Iris pigment epithelial cell (primary cell): ENCODE data around the gene ZDHHC18.
A peak's percentile ranks its signal among the peaks of the same experiment; 100 is the strongest.
"Not testable (repeated sequence)": the region's sequence is repeated elsewhere in the genome, so short reads cannot be mapped to it uniquely, and the experiment has no call there.

Experiments
- DNase-seq: peaks from one replicate; pipeline ENCODE4 v3.0.0-alpha.2; 2011; ENCODE audit warnings: low read depth

ZDHHC18 gene

DNA sequence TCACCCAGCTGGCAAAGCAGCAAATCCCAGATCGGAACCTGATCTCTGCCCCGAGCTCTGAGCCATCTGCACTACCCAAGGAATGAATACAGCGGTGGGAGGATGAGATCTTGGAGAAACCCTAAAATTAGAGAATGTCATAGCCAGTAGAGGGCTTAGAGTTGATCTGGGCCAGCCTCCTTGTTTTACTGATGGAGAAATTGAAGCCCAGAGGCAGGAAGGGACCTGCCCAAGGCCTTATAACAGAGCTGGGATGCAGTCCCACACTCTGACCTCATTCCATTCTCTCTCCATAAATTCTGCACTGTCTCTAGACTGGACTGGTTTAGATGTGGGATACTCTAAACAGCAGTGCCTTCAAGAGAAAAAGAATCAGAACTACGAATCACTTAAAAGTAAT is 31.7 kb downstream of the ZDHHC18 start:
- no peak for DNase-seq

DNA sequence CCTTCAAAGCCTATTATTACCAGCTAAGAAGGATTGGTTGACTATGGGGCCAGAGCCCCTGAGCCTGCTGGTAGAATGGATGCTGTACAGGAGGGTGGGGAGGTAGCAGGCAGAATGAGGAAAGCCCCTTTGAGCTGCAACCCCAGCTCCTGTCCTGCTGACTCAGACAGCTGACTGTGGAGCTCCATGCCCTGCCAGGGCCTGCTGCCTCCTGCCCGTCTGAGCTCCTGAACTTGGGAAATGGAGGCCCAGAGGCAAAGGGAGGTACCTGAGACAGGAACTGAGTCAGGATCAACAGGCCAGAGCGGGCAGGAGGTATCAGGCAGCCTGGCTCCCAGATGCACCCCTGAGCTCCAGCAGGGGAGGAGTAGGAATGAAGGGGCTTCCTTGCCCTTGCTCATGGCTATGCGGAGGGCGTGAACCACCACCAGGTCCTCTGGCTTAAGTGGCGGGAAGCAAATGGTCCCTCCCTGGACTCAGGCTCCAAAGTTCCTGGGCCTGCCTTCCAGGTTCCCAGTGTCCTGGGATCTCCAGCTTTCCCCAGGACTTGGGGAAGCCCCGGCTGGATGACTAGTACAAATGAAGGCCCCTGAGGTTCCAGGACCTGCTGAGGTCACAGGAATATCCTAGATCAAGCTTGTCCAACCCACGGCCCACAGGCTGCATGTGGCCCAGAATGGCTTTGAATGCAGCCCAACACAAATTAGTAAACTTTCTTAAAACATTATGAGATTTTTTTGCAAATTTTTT is 32.6 kb downstream of the ZDHHC18 start:
- no peak for DNase-seq

DNA sequence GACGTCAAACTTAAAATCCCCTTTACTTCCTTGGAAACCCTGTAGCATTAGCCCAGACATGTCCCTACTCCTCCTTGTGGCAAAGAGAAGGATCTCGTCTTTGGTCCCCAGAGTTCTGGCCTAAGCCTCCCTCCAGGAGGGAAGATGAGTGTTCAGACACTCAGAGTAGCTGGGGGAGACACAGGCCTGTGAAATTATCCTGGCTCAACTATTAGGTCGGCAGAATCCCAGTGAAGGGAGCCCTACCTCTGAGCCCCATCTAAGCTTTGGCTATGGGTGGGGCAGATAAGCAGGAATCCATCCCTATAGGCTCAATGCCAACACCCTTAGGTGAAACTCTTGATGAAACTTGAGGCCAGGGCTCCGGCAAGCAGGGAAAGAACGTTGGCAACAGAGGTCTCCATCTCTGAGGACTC is 34.8 kb downstream of the ZDHHC18 start:
- DNase-seq, result peak; percentile 36

DNA sequence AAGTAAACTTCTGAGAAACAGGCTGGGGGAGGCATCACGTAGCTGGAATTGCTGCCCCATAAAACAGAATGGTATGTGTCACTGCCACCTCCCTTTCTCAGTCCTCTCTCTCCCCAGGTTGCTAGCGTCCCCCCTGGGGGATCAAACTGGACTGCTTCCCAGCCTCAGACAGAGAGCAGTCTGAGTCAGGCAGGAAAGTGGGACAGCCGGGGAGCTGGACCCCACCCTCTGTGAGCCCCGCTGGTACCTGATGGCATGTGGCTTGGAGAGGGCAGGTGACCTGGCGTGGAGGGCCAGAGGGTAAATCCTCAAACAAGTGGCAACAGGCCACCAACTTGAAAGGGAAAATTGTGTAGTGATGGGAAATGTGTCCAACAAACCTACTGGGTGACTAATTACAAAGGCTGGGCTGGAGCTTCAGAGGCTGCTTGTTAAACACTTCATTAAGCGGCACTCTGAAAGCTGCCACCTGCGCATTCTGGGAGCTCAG is 35.4 kb downstream of the ZDHHC18 start:
- no peak for DNase-seq

DNA sequence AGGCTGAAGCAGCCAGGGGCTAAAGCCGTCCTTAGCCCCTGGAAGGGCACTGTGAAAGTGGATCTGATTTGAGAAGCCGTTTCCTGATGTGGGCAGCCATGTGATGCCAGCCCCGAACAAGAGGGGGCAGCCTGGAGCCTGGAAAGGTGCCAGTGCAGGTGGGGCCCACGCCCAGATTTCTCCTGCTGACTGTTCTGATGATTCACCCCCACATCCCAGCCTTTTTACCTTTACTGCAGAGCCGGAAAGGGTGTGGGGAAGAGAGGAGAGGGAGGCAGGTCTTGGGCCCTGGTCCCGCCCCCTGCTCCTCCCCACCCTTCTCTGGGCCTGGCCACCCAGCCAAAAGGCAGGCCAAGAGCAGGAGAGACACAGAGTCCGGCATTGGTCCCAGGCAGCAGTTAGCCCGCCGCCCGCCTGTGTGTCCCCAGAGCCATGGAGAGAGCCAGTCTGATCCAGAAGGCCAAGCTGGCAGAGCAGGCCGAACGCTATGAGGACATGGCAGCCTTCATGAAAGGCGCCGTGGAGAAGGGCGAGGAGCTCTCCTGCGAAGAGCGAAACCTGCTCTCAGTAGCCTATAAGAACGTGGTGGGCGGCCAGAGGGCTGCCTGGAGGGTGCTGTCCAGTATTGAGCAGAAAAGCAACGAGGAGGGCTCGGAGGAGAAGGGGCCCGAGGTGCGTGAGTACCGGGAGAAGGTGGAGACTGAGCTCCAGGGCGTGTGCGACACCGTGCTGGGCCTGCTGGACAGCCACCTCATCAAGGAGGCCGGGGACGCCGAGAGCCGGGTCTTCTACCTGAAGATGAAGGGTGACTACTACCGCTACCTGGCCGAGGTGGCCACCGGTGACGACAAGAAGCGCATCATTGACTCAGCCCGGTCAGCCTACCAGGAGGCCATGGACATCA is 36.5 kb downstream of the ZDHHC18 start, which contains the start of gene SFN:
Gene SFN (plus strand): TSS at position 369 of the 904 bp plus-strand sequence. CDS start 64 bp downstream, at position 433.
- no peak for DNase-seq

DNA sequence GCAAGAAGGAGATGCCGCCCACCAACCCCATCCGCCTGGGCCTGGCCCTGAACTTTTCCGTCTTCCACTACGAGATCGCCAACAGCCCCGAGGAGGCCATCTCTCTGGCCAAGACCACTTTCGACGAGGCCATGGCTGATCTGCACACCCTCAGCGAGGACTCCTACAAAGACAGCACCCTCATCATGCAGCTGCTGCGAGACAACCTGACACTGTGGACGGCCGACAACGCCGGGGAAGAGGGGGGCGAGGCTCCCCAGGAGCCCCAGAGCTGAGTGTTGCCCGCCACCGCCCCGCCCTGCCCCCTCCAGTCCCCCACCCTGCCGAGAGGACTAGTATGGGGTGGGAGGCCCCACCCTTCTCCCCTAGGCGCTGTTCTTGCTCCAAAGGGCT is 37.2 kb downstream of the ZDHHC18 start:
- DNase-seq, result no peak

DNA sequence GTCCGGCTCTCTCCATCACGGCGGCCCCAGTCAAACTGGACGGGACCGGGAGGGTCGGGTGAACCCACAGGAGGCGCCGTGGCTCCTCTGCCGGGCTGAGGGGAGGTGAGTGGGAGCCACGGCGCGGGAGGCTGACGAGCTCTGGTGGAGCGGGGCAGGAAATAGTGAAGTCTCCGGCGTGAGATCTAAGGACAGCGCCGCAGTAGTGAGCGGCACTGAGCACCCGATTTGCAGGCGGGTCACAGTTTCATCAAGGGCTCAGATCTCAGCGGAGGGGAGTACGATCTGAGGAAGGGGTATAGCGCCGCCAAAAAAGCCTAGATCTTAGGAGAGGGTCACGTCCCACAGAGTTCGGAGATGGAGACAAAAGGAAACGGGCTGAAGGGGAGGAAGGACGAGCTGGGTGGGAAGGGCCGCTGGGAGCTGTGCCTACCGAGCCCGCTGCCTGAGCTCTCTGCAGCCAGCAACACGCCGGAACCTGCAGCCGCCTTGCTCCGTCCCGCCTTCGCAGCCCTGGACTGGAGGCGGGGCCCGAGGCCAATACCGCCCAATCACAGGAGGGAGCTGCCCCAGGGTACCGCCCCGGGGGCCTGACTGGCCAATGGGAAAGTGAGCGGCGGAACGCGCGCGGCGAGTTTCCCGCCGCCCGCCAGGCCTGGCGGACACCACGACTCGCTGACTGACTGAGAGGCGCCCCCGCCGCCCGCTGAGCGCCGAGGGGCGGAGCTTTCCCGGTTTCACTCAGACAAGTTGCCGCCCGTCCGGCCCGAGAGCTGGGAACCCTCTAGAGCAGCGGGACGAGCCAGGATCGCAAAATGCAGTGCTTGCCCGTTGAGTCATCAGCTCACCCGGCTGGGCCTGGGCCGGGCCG is 38.4 kb downstream of the ZDHHC18 start:
- DNase-seq, result peak; percentile 98

DNA sequence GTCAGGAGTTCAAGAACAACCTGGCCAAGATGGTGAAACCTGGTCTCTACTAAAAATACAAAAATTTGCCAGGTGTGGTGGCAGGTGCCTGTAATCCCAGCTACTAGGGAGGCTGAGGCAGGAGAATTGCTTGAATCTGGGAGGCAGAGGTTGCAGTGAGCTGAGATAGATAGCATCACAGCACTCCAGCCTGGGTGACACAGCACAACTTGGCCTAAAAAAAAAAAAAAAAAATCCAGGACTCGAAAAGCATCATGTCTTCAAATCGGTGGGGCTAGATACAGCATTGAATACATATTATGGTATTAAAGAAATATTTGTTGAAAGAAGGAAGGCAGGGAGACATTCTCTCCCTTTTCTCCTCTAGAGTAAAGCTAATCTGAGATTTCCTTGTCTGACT is 46.6 kb downstream of the ZDHHC18 start:
- DNase-seq, result not testable (repeated sequence)

DNA sequence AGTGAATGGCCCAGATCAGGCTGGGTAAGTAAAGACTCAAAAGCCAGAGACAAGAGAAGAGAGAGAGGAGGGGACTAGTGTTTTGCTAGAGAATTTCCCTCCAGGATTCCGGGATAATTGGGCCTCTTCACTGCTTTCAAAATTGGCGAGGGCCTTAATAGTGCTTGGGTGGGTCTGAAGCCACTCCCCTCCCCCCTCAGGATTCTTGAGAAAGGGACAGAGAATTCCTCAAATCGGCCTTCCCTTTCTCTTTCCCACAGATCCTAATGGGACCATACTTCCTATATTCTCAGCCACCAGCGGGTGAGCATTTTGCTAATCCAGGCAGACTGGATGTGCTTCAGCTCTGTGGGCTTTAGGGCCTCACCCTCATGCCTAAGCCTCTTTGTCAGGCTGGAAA is 48.4 kb downstream of the ZDHHC18 start:
- DNase-seq, result no peak

DNA sequence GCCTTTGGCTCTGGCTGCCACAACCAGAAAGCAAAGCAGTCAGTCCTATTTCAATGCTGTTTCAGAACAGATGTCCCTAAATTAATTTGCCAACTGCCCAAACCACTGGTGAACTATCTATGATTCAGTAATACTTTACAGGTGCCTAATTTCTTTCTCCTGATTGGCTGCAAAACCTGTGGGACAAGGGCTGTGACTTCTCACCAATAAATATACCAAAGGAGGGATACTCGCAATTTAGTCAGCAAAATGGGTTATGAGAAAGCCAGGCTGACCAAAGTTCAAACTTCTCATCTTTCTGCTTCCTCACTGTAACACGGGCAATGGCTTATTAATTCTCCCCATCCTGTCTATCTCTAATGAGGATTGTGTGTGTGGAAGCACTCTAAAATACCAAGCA is 50.8 kb downstream of the ZDHHC18 start:
- DNase-seq, result no peak

DNA sequence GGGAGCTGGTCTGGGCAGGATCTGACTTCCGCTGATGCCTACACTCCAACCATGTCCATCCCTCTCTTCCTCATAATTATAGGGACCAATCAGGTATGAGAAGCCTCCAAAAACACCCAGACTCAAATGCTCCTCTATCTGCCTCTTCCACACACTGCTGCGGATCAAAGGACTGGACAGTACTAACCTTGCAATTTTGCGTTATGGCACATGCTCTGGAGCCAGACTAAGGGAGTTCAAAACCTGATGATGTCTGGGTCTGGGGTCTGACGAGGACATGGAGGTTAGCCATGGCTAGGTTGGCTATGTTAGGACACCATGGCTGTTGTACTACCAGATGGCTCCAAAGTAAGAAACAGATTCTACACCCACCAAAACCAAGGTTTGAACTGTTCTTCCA is 53.3 kb downstream of the ZDHHC18 start:
- DNase-seq, result no peak

DNA sequence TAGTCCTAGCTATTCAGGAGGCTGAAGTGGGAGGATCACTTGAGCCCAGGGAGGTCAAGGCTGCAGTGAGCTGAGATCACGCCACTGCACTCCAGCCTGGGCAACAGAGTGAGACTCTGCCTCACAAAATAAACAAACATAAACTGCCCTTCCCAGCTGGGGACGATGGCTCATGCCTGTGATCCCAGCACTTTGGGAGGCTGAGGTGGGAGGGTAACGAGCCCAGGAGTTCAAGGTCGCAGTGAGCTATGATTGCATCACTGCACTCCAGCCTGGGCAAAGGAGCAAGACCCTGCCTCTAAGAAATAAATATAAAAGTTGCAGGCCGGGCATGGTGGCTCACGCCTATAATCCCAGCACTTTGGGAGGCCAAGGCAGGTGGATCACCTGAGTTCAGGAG is 55.1 kb downstream of the ZDHHC18 start:
- not testable (repeated sequence) for DNase-seq

DNA sequence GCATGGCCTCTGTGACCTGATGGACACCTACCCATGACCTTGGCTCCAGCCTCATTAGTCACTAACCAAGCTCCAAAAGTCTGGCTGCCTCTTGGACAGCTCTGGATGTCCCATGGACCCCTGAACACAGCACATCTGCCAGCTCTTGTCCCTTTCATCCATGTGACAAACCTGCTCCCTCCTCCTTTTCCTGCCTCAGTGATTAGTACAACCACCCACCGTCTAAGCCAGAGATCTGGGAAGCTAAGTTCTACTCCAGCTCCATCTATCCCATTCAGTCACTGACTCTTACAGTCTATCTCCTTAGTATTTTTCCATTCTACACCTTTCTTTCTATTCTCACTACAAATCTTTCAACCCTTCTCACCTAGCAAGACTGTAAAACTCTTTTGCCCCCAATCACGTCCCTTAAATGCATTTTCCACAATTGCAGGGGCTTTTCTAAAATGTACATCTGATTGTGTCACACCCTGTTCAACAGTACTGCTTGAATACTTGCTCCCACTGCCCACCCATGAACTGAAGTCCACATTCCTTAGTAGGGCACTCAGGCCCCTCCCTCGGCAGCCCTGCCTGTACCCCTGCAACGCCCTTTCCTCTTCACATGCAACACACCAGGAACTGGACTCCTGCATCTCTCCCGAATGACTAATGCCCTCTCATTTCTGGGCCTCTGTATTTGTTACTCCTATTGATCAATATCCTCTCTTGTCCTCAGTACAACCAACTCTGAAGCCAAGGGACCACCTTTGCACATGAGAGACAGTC is 56.4 kb downstream of the ZDHHC18 start:
- DNase-seq, result no peak

DNA sequence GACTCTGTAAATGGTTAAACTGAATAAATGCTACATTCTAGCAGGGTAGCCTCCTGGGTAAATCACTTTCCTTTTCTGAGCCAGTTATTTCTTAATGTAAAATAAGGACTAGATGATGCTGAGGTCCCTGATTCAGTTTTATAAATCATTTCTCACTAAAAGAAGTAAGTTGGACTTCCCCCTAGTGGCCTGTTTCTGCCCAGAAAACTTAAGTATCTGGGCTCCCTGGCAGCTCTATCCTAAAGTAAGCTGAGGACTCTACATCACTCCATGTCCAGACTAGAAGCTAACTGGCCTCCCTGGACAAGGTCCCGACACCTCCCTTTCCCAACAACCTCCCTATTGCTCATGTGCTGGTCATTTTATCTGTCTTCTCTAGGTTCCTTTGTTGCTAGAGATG is 60.6 kb downstream of the ZDHHC18 start:
- DNase-seq, result peak; percentile 57

DNA sequence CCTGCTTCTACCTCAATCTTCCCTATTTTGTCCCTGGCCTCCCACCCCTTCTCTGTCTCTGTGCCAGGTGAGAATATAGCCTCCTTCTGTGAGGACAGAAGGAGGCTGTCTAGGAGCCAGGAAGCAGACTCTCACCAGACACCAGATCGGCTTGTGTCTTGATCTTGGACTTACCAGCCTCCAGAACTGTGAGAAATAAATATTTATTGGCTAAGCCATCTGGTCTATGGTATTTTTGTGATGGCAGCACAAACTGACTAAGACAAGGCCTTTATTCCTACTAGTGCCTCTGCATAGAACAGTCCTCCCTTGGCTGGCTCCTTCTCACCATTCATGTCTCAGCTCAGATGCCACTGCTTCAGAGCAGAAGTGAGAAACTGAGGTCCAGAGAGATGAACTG is 61.7 kb downstream of the ZDHHC18 start:
- no peak for DNase-seq

DNA sequence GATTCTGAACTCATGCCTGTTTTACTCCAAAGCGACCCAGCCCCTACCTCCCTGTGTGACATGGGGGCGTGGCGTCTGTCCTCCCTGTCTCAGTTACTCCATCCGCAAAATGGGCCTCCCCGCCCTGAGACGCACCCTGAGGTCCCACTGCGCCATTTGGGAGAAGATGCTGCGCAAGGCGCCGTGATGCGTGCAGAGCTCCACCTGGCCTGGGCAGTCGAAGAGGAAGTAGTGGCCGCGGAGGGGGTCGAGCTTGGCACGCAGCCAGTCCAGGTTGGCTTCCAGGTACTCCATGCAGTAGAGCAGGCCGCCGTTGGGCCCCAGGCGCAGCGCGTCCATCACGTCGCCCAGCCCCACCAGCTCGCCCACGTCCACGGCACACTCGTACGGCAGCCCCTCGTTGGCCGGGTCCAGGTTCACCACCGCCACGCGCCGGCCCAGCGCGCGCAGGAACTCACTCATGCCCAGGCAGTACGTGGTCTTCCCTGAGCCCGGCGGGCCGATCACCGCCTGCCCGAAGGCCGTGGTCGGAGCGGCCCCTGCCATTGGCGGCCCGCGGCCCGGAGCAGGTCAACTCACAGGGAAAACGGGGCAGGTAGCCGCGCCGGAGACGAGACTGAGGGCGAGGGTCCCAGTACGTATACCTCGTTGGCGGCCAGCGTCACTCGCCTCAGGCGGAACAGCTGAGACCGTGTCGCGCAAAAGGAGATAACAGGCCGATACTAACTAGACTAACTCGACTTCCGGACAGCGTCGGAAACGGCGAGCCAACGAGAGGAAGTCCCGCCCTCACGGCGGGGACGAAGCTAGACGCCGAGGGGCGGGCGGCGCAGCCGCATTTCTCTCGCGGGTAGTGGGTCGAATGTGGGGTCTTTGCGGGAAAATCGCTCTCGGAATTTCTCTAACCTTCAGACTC is 63.3 kb downstream of the ZDHHC18 start, which contains the start of gene GPN2:
Gene GPN2 (minus strand): TSS at position 733 of the 916 bp plus-strand sequence. CDS start 187 bp downstream, at position 546.
- DNase-seq, result peak; percentile 77

DNA sequence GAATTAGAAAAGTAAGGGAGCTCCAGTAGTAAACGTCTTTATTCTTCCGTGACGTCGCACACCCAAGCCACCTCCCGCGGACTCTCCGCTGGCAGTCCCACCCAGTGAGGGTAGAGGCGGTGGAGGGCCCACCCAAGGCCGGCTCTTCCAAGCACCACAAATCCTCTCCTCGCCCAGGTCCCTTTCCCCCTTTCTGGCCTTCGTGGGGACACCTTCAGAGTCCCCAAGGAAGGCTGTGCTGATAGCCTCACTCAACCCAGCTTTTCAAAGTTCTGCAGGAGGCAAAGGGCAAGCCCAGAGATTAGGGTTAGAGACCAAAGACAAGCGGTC is 63.9 kb downstream of the ZDHHC18 start:
- DNase-seq, result no peak

DNA sequence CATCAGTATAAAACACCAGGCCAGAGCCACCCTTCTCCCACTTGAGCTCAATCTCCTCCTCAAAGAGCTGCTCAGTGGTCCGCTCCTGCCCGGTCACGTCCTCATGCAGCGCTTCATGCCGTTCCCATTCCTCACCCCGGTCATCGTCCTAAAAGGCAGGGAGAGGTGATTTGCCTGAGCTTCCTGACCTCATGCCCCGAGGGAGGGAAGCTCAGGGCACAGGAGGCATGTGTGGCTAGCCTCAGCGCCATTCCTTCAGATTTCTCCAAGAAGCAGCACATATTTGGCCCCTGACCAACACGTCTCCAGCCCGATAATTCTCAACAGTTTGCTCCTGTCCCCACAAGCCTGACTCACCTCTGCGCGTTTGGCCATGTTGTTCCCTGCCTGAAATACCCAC is 67.8 kb downstream of the ZDHHC18 start:
- DNase-seq, result no peak

DNA sequence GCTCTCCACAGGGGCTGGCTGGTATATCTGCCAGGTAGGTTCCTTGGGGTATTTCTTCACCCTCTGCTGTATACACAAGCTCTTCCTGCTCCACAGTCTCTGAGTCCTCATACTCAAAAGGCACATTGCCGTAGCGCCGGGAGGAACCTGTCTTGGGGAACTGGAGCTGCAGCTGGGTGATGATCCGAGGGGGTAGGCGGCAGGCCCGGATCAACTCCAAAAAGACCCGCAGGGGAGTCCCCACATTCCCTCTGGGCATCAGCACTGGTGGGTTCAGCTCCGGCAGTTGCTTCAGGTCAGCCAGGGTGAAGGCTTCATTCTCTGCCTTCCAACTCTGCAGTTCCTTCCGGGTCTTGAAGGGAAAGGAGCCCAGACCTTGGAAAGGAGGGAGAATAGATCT is 70.9 kb downstream of the ZDHHC18 start:
- no peak for DNase-seq
